Endothelial cell of umbilical vein (primary cell): ENCODE data around the gene SYNDIG1. TPM values are rescaled to one million over a fixed set of nuclear protein-coding genes. Genes with fewer than 3 reads are reported as not detected.

Experiments
- BruUV-seq: library from RNA; stranded (reverse); fragments of 400-500 nt; replicated peaks from 2 replicates; lab custom pipeline; 2021; lab: Mats Ljungman, UMichigan
- CTCF ChIA-PET: fragments of 300-600, 350-600 bp; sonication (Branson Sonifier 250); formaldehyde crosslinking; loops from one replicate; lab custom pipeline; 2021; ENCODE audit warnings: antibody characterized with exemption, inconsistent platforms; lab: Charles Lee
- POLR2A ChIA-PET: fragments of 300-600, 350-600 bp; sonication (Branson Sonifier 250); formaldehyde crosslinking; loops from one replicate; lab custom pipeline; 2021; ENCODE audit warnings: antibody characterized with exemption, inconsistent platforms; lab: Charles Lee
- DNase-seq: peaks from one replicate; pipeline ENCODE4 v3.0.0-alpha.2; 2011; ENCODE audit warnings: low read depth, low spot score
- FAIRE-seq: peaks from 2 replicates; lab custom pipeline; 2011; peaks lifted over from hg19 to GRCh38; lab: Jason Lieb, UNC
- H2AFZ ChIP-seq: 2 replicates; pipeline ENCODE4 v1.6.0; 2012; ENCODE audit warnings: low read depth, low read length, control low read depth, inconsistent platforms
- H3K27ac ChIP-seq: 2 replicates; pipeline ENCODE4 v1.5.1; 2011; ENCODE audit warnings: low read depth, mild to moderate bottlenecking, control low read depth, low read length, moderate library complexity; ENCODE audit not compliant: insufficient read depth
- H3K27me3 ChIP-seq, 2 experiments: 2 replicates each; pipeline versions ENCODE4 v1.6.0 to v1.6.1; 2011; ENCODE audit warnings: low read length in 2 of 2, mixed read lengths in 1 of 2; ENCODE audit not compliant: control insufficient read depth in 2 of 2, insufficient read depth in 2 of 2
- H3K36me3 ChIP-seq, 2 experiments: 2 replicates in 1 of 2; 3 replicates in 1 of 2; pipeline ENCODE4 v1.5.1; 2011; ENCODE audit warnings: low read length in 2 of 2, mild to moderate bottlenecking in 1 of 2, moderate library complexity in 1 of 2; ENCODE audit not compliant: control insufficient read depth in 2 of 2, insufficient read depth in 2 of 2; ENCODE audit errors: extremely low read depth in 1 of 2
- H3K4me1 ChIP-seq: 3 replicates; pipeline ENCODE4 v1.5.1; 2011; ENCODE audit warnings: mild to moderate bottlenecking, low read length; ENCODE audit not compliant: control insufficient read depth, insufficient read depth; ENCODE audit errors: extremely low read depth
- H3K4me2 ChIP-seq: 2 replicates; pipeline ENCODE4 v1.6.1; 2011; ENCODE audit warnings: low read length, control low read depth, mixed read lengths; ENCODE audit not compliant: insufficient read depth
- H3K4me3 ChIP-seq, 3 experiments: fragments of 200-600 bp in 1 of 3; sonication (generic), shearing (Covaris generic) in 1 of 3; replicated peaks in 1 of 3; 2 replicates each; pipeline ENCODE4 v1.5.1; 2011 to 2016; ENCODE audit warnings: control low read depth in 3 of 3, low read length in 3 of 3, mild to moderate bottlenecking in 2 of 3, inconsistent platforms in 1 of 3, low read depth in 1 of 3, moderate library complexity in 1 of 3; ENCODE audit not compliant: insufficient read depth in 1 of 3
- H3K79me2 ChIP-seq: 2 replicates; pipeline ENCODE4 v1.6.0; 2012; ENCODE audit warnings: low read length, inconsistent platforms; ENCODE audit not compliant: control insufficient read depth, insufficient read depth
- H3K9ac ChIP-seq: replicated peaks from 2 replicates; pipeline ENCODE3; 2011; ENCODE audit warnings: low read length, control low read depth; ENCODE audit not compliant: insufficient read depth; ENCODE audit errors: extremely low read depth
- H3K9me1 ChIP-seq: replicated peaks from 3 replicates; pipeline ENCODE4 v1.6.0; 2011; ENCODE audit warnings: mild to moderate bottlenecking, low read length; ENCODE audit not compliant: control insufficient read depth, insufficient read depth; ENCODE audit errors: extremely low read depth
- H3K9me3 ChIP-seq: replicated peaks from 2 replicates; pipeline ENCODE4 v1.5.1; 2012; ENCODE audit warnings: low read length, inconsistent platforms; ENCODE audit not compliant: control insufficient read depth, insufficient read depth
- H4K20me1 ChIP-seq: replicated peaks from 2 replicates; pipeline ENCODE3; 2011; ENCODE audit warnings: mild to moderate bottlenecking, low read length; ENCODE audit not compliant: control insufficient read depth, insufficient read depth; ENCODE audit errors: extremely low read depth
- EZH2 ChIP-seq: IDR thresholded peaks from 2 replicates; pipeline ENCODE4 v1.6.1; 2012; ENCODE audit warnings: borderline replicate concordance, low read depth, mild to moderate bottlenecking, moderate library complexity, low read length, inconsistent platforms; ENCODE audit not compliant: severe bottlenecking
- FOS ChIP-seq: IDR thresholded peaks from 2 replicates; pipeline ENCODE4 v1.6.1; 2011; ENCODE audit warnings: mild to moderate bottlenecking, low read length, moderate library complexity, borderline replicate concordance; ENCODE audit not compliant: insufficient read depth
- GATA2 ChIP-seq: IDR thresholded peaks from 2 replicates; pipeline ENCODE4 v1.7.0; 2011; ENCODE audit warnings: low read depth, mild to moderate bottlenecking, moderate library complexity, mixed read lengths, low read length; ENCODE audit not compliant: insufficient read length, insufficient read depth
- JUN ChIP-seq: IDR thresholded peaks from 2 replicates; pipeline ENCODE4 v1.6.1; 2011; ENCODE audit warnings: borderline replicate concordance, low read depth; ENCODE audit not compliant: insufficient read length, insufficient read depth
- MYC ChIP-seq: IDR thresholded peaks from one replicate; pipeline ENCODE4 v1.6.1; 2011; ENCODE audit warnings: mild to moderate bottlenecking, low read depth, low read length
- POLR2A ChIP-seq: IDR thresholded peaks from 2 replicates; pipeline ENCODE4 v1.6.1; 2012; ENCODE audit warnings: low read depth, mild to moderate bottlenecking, control low read depth, low read length
- POLR2AphosphoS5 ChIP-seq: IDR thresholded peaks from 2 replicates; pipeline ENCODE4 v1.6.1; 2012; ENCODE audit warnings: low read depth, mild to moderate bottlenecking, control low read depth, low read length, moderate library complexity; ENCODE audit not compliant: insufficient read depth
- dilution Hi-C: fragments of 300-500 bp; cut with MboI; formaldehyde crosslinking; loops from one replicate; pipeline ENCODE4 v1.15.0; 2019; ENCODE audit warnings: low sequenced_read_pairs; ENCODE audit not compliant: extremely low pct_ligation_motif_present
- intact Hi-C: fragments of 100-400 bp; cut with micrococcal nuclease; formaldehyde crosslinking; loops from one replicate; pipeline ENCODE4 v1.10.0; 2022
- polyA plus RNA-seq, 4 experiments: library from polyadenylated mRNA; depleted of rRNA in 3 of 4; stranded (reverse) in 3 of 4; unstranded in 1 of 4; fragments of >200 nt; gene quantifications; 2 replicates each; pipeline versions ENCODE4 v1.2.1 to v1.2.3, GENCODE V29; 2011 to 2012; ENCODE audit warnings: missing spikeins in 1 of 4
- total RNA-seq: library from RNA; stranded (reverse); gene quantifications from 2 replicates; pipeline ENCODE4 v1.2.3, GENCODE V29; 2021
- TF ChIP-seq, protein P1 (sequence below), 2 donors: IDR thresholded peaks; 1 replicate in 1 of 2; 2 replicates in 1 of 2; pipeline ENCODE4 v1.5.1; 2011; ENCODE audit warnings: low read length in 2 of 2, mild to moderate bottlenecking in 2 of 2, moderate library complexity in 2 of 2, control low read depth in 1 of 2, inconsistent platforms in 1 of 2, low read depth in 1 of 2; ENCODE audit not compliant: insufficient read depth in 1 of 2; ENCODE audit errors: extremely low read depth in 1 of 2
- TF ChIP-seq, protein P2 (sequence below): IDR thresholded peaks from 2 replicates; pipeline ENCODE4 v1.6.1; 2011; ENCODE audit not compliant: insufficient read depth, insufficient read length

The SYNDIG1 gene
- total and polyA plus RNA-seq, 2 donors (not counting 3 experiments of a cell fraction or from before 2014, with no cell fraction given): not detected

DNA sequence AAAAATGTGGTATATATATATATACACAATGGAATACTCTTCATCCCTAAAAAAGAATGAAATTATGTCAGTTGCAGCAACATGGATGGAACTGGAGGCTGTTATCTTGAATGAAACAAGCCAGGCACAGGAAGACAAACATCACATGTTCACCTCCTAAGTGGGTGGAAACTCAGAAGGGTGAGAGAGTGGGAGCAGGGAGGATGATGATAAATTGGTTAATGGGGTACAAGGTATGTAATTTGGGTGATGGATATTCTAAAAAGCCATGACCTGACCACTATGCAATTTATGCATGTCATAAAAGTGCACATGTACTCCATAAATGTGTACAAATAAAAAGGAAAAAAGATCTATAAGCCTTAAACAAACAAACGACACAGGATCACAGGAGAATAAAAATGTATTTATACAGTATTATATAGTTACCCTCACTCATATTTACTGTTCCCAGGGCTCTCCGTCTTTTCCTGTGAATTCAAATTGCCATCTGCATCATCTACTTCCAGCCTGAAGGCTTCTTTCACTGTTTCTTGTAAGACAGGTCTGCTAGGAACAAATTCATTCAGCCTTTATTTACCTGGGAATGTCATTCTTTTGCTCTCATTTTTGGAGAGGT is 89.8 kb downstream of the SYNDIG1 start:
- TF ChIP-seq EZH2 (no peak), POLR2AphosphoS5 (no peak), GATA2 (no peak), FOS (no peak), JUN (no peak), MYC (no peak), POLR2A (no peak)
- TF ChIP-seq, protein P1, sequence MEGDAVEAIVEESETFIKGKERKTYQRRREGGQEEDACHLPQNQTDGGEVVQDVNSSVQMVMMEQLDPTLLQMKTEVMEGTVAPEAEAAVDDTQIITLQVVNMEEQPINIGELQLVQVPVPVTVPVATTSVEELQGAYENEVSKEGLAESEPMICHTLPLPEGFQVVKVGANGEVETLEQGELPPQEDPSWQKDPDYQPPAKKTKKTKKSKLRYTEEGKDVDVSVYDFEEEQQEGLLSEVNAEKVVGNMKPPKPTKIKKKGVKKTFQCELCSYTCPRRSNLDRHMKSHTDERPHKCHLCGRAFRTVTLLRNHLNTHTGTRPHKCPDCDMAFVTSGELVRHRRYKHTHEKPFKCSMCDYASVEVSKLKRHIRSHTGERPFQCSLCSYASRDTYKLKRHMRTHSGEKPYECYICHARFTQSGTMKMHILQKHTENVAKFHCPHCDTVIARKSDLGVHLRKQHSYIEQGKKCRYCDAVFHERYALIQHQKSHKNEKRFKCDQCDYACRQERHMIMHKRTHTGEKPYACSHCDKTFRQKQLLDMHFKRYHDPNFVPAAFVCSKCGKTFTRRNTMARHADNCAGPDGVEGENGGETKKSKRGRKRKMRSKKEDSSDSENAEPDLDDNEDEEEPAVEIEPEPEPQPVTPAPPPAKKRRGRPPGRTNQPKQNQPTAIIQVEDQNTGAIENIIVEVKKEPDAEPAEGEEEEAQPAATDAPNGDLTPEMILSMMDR (IDR thresholded peaks at IDR 0.05; ENCODE audit: extremely low read depth in 1 of 2, insufficient read depth in 1 of 2, low read depth in 1 of 2, low read length in 2 of 2): no peak
- TF ChIP-seq, protein P2, sequence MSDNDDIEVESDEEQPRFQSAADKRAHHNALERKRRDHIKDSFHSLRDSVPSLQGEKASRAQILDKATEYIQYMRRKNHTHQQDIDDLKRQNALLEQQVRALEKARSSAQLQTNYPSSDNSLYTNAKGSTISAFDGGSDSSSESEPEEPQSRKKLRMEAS: no peak
- no peaks in the 10 kb centered on the region for H3K36me3 ChIP-seq
- H3K9ac ChIP-seq: no peak overlapping the region
- H3K79me2 ChIP-seq: no peaks in the 10 kb centered on the region
- no peak overlapping the region for H3K4me2 ChIP-seq
- FAIRE-seq (no peak), DNase-seq (no peak)
- intact Hi-C loops (no loop called here), dilution Hi-C loops (no loop called here)
- H3K4me3 ChIP-seq: no peak overlapping the region
- H3K27ac ChIP-seq: no peak overlapping the region
- H3K4me1 ChIP-seq: no peaks in the 10 kb centered on the region
- ChIA-PET POLR2A (no interaction called here), CTCF (no interaction called here)
- BruUV-seq: no TSS peak
- no peaks in the 10 kb centered on the region for H3K9me1 ChIP-seq
- H3K9me3 ChIP-seq: no peaks in the 10 kb centered on the region
- no peaks in the 10 kb centered on the region for H3K27me3 ChIP-seq
- H2AFZ ChIP-seq: no peak overlapping the region
- no peaks in the 10 kb centered on the region for H4K20me1 ChIP-seq
